ENCODE data around the gene SYF2.
A peak's percentile ranks its signal among the peaks of the same experiment; 100 is the strongest.

Gene SYF2

DNA sequence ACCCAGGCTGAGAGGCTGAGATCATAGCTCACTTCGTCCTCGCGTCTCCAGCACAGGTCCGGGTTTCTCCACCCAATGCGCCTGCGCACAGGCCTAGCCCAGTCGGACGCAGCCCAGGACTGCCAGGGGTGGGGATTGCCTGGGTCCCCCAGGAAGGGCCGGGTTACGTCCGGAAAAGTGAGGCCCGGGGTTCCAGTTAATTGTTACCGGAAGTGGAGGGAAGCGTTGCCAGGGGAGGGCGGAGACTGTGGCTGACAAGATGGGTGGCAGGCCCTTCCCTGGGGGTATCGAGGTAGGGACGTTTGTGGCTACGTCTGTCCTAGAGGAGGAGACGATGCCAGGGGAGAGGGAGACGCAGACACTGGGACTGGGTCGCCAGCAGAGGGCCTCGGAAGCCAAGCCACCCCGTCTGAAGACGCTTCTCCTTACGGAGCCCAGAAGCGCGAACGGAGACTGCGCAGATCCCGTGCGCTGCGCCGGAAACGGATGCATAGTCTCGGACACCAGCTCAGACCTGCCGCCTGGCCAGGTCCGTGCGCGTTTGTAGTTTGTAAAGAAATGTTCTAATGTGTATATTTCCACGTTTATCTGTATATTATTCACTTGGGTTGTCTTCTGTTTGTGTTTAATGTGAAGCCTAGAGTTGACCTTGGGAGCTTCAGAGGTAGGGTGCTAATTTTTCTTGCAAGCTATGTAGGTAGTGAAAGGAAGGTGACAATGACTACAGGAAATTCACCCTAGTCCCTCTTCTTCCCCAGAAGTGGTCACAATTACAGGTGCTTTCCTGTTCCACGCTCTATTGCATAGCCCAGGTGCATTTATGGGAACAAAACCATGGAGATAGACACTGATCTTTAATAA is 7.6 kb upstream of the SYF2 start (continued):
- TF ChIP-seq GLI4 (tag by site-specific recombination; IDR thresholded peaks at IDR 0.05) (no peak), ZNF274 (IDR thresholded peaks at IDR 0.05; ENCODE audit: low read length) (no peak), ZNF274 (tag by site-specific recombination; IDR thresholded peaks at IDR 0.05; ENCODE audit: borderline replicate concordance) (no peak), EGR2 (tag by site-specific recombination; IDR thresholded peaks at IDR 0.05; ENCODE audit: low read depth) (no peak), OVOL3 (tag by site-specific recombination; IDR thresholded peaks at IDR 0.05) (no peak), WT1 (tag by site-specific recombination; IDR thresholded peaks at IDR 0.05) (no peak; the same call in 1 of the 2 replicates), ZNF24 (tag by site-specific recombination; IDR thresholded peaks at IDR 0.05) (peak; percentile 75; the same call in 1 of the 2 replicates), ZBTB20 (tag by site-specific recombination; IDR thresholded peaks at IDR 0.05) (peak; percentile 96), ZFP37 (tag by site-specific recombination; IDR thresholded peaks at IDR 0.05) (peak; percentile 76; the same call in 1 of the 2 replicates), TRIM28 (IDR thresholded peaks at IDR 0.05; ENCODE audit: borderline replicate concordance, low read length) (peak; percentile 88), ZNF621 (tag by site-specific recombination; IDR thresholded peaks at IDR 0.05) (no peak), ZNF777 (tag by site-specific recombination; IDR thresholded peaks at IDR 0.05; ENCODE audit: borderline replicate concordance) (no peak), ZNF391 (tag by site-specific recombination; IDR thresholded peaks at IDR 0.05; ENCODE audit: borderline replicate concordance, low read depth) (no peak), PRDM4 (tag by site-specific recombination; IDR thresholded peaks at IDR 0.05) (peak; percentile 45; the same call in 1 of the 2 replicates), YY2 (tag by site-specific recombination; IDR thresholded peaks at IDR 0.05) (no peak), ZSCAN5A (tag by site-specific recombination; IDR thresholded peaks at IDR 0.05) (peak; percentile 30; the same call in 1 of the 2 replicates), ZNF600 (tag by site-specific recombination; IDR thresholded peaks at IDR 0.05) (peak; percentile 81; the same call in 1 of the 2 replicates), TSHZ1 (tag by site-specific recombination; IDR thresholded peaks at IDR 0.05; ENCODE audit: borderline replicate concordance) (no peak), ZNF785 (tag by site-specific recombination; IDR thresholded peaks at IDR 0.05) (no peak), ZNF501 (tag by site-specific recombination; IDR thresholded peaks at IDR 0.05) (peak; percentile 94), ZNF140 (tag by site-specific recombination; IDR thresholded peaks at IDR 0.05) (no peak), BCL11A (tag by site-specific recombination; IDR thresholded peaks at IDR 0.05; ENCODE audit: low read depth) (peak; percentile 84; the same call in 1 of the 2 replicates)
- TF ChIP-seq, protein P1, sequence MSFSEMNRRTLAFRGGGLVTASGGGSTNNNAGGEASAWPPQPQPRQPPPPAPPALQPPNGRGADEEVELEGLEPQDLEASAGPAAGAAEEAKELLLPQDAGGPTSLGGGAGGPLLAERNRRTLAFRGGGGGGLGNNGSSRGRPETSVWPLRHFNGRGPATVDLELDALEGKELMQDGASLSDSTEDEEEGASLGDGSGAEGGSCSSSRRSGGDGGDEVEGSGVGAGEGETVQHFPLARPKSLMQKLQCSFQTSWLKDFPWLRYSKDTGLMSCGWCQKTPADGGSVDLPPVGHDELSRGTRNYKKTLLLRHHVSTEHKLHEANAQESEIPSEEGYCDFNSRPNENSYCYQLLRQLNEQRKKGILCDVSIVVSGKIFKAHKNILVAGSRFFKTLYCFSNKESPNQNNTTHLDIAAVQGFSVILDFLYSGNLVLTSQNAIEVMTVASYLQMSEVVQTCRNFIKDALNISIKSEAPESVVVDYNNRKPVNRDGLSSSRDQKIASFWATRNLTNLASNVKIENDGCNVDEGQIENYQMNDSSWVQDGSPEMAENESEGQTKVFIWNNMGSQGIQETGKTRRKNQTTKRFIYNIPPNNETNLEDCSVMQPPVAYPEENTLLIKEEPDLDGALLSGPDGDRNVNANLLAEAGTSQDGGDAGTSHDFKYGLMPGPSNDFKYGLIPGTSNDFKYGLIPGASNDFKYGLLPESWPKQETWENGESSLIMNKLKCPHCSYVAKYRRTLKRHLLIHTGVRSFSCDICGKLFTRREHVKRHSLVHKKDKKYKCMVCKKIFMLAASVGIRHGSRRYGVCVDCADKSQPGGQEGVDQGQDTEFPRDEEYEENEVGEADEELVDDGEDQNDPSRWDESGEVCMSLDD (tag by site-specific recombination; IDR thresholded peaks at IDR 0.05), result peak; percentile 97
- TF ChIP-seq, protein P2, sequence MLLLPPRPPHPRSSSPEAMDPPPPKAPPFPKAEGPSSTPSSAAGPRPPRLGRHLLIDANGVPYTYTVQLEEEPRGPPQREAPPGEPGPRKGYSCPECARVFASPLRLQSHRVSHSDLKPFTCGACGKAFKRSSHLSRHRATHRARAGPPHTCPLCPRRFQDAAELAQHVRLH (tag by site-specific recombination; IDR thresholded peaks at IDR 0.05), result peak; percentile 95
- TF ChIP-seq, protein P3, sequence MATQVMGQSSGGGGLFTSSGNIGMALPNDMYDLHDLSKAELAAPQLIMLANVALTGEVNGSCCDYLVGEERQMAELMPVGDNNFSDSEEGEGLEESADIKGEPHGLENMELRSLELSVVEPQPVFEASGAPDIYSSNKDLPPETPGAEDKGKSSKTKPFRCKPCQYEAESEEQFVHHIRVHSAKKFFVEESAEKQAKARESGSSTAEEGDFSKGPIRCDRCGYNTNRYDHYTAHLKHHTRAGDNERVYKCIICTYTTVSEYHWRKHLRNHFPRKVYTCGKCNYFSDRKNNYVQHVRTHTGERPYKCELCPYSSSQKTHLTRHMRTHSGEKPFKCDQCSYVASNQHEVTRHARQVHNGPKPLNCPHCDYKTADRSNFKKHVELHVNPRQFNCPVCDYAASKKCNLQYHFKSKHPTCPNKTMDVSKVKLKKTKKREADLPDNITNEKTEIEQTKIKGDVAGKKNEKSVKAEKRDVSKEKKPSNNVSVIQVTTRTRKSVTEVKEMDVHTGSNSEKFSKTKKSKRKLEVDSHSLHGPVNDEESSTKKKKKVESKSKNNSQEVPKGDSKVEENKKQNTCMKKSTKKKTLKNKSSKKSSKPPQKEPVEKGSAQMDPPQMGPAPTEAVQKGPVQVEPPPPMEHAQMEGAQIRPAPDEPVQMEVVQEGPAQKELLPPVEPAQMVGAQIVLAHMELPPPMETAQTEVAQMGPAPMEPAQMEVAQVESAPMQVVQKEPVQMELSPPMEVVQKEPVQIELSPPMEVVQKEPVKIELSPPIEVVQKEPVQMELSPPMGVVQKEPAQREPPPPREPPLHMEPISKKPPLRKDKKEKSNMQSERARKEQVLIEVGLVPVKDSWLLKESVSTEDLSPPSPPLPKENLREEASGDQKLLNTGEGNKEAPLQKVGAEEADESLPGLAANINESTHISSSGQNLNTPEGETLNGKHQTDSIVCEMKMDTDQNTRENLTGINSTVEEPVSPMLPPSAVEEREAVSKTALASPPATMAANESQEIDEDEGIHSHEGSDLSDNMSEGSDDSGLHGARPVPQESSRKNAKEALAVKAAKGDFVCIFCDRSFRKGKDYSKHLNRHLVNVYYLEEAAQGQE (tag by site-specific recombination; IDR thresholded peaks at IDR 0.05), result no peak

Data from HEK293 (cell line).